NCI-H460 (cell line): ENCODE results near the gene CD248. TPM values are rescaled to one million over a fixed set of nuclear protein-coding genes. Genes with fewer than 3 reads are reported as not detected.
"Not testable (repeated sequence)": the region's sequence is repeated elsewhere in the genome, so short reads cannot be mapped to it uniquely, and the experiment has no call there.

Experiments
- DNase-seq: peaks from one replicate; pipeline ENCODE4 v3.0.0-alpha.2; 2016; ENCODE audit warnings: low read depth; ENCODE audit errors: extremely low read depth
- total RNA-seq: library from RNA; depleted of rRNA; stranded (reverse); fragments of >200 nt; shearing (Covaris generic); gene quantifications from 2 replicates; pipeline ENCODE4 v1.2.3, GENCODE V29; 2014

Gene CD248
- total RNA-seq, 1 experiment from 2014 or later = not detected

DNA sequence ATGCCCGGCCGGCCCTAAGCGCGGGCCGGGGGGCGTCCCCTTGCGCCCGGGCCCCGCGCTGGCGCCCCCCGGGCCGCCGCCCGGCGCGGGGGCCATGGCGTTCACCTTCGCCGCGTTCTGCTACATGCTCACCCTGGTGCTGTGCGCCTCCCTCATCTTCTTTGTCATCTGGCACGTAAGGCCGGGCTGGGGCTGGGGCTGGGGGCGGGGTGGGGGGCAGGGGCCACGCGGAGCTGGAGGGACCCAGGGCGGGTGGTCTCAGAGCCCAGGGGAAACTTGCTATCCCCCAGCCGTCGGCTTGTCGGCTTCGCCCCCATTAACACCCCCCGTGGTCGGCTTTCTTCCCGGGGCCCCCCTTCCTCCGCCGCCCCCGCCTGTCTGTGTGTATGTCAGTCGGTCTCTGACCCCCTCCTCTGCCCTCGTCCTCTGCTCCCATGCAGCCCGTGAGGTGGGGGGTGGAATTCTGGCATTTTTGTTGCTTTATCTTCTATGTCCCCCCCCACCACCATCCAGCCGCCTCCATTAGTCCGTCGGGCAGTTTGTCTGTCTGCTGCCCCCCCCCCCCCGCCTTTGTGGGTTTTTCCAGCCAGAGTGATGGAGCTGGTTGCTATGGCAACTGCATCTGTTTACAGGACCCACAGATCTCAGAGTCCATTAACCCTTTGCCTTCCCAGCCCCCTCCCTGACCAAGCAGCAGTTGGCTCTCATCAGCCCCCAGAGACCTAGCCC, 38.3 kb downstream of the CD248 start:
- no peak for DNase-seq

- DNase-seq = no peak
Measured at GRCh38 chr11:66277471-66278362, 39.1 kb downstream of the CD248 start, which contains the start of gene CNIH2. Gene CNIH2, plus strand, starts transcription at chr11:66278175. Its CDS starts 282 bp downstream, at chr11:66278457.

DNA sequence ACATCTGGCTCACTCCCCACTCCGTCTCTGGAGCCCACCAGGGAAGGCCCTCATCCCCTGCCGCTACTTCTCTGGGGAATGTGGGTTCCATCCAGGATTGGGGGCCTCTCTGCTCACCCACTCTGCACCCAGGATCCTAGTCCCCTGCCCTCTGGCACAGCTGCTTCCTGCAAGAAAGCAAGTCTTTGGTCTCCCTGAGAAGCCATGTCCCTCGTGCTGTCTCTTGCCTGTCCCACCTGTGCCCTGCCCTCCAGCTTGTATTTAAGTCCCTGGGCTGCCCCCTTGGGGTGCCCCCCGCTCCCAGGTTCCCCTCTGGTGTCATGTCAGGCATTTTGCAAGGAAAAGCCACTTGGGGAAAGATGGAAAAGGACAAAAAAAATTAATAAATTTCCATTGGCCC, 39.8 kb downstream of the CD248 start:
- DNase-seq = not testable (repeated sequence)

- DNase-seq = not testable (repeated sequence)
Measured at GRCh38 chr11:66276619-66277018, 40.2 kb downstream of the CD248 start.

GRCh38 chr11:66275984-66276612, 40.7 kb downstream of the CD248 start:
- no peak for DNase-seq

GRCh38 chr11:66275396-66275795, 41.4 kb downstream of the CD248 start:
- DNase-seq = no peak

- no peak for DNase-seq
Measured at GRCh38 chr11:66274219-66274618, 42.6 kb downstream of the CD248 start.

GRCh38 chr11:66272596-66272995, 44.2 kb downstream of the CD248 start:
- DNase-seq = no peak

GRCh38 chr11:66271816-66272215, 45.0 kb downstream of the CD248 start:
- DNase-seq = no peak

DNA sequence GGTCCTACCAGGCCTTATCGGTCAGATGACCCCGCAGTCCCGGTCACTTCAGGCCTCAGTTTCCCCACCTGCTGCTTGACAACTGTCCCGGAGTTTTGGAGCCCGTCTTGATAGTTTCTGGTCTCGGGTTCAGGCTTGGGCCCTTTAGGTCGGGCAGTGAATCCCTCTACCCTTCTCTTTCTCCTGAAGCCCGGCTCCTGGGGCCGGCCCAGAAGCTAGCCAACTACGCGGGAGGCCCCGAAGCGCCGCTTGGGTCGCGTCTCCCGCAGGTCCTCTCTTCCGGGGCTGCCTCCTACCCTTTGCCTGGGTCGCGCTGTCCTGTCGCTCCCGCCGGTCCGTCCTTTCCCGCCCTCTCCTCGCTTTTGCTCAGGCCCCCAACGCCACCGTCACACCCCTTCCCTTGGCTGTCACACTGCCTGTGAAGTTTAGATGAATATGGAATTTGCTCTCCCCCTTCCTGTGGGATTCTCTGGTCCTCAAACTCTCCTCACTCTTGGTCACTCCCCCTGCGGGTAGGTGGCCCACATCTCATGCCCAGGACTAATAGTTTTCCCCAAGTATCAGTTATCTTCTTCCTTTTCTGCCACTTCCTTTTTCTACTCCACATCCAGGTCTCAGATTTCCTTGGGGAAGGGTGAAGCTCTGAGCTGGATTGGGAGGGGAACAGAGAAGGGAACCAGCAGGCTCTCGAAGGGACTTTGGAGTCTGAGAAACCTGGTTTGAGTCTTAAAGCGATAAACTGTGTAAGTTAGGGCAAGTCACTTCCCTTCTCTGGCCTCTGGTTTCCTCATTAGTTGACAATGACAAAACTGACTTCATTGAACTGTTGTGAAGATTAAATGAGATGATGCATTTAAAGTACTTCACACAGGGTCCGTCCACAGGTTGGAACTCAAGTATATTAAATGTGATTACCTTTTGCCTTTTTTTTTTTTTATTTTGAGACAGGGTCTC, 47.6 kb downstream of the CD248 start:
- DNase-seq = no peak

- peak; percentile 98 for DNase-seq
Measured at GRCh38 chr11:66268244-66268951, 48.4 kb downstream of the CD248 start, which contains the start of gene RAB1B. Gene RAB1B, plus strand, starts transcription at chr11:66268639. Its CDS starts 41 bp downstream, at chr11:66268680.

DNA sequence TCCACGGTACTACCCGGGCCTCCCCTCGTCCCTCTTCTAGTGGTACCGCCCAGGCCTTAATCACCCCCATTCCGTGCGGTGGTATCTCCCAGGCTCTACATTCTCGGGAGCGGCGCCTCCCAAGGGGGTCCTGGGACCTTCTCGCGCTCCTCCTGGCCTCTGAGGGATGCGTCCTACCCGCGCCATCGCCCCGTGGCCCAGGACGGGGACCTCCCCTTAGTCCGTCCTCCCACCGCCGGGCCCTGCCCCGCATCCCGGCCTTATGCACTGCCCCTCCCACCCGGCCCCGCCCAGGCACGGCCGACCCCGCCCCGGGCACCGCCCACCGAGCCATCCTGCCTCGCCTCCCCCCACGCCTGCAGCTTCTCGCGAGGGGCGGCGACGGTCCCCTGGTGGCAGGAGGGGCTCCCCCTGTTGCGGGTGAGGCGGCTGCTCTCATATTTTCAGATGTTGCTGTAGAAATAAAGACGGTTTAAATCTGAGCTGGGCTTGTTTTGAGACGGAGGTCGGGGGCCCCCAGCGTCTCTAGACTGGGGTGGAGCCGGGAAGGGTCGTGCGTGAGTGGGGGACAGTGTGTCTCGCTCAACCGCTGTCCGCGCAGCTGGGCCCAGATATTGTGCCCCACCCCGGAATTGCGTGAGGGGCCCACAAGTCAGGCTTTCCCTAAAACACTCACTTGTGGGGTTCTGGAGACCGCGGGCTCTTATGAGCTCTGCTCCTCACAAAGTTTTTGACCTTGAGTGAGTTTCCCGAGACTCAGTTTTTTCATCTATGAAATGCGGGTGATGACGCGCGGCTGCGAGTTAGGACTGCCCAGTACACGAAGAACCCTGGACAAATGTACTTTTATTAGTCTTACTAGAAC, 49.2 kb downstream of the CD248 start:
- DNase-seq = peak; percentile 53

DNA sequence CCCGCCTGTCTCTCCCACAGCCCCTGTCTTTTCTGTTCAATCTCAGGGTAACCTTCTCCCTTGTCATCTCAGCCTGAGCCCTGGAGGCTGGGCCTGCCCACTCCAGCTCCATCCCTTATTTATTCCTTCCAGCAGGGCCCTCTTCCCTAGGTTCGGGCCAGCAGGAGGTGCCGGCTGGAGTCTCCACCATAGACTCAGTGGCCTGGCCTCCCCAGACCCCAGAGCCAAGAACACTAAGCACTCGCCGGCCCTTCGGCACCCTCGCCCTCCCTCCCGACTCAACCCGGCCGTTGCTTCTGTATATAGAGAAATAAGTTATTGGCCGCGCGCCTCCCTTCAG, 49.8 kb downstream of the CD248 start:
- no peak for DNase-seq

DNA sequence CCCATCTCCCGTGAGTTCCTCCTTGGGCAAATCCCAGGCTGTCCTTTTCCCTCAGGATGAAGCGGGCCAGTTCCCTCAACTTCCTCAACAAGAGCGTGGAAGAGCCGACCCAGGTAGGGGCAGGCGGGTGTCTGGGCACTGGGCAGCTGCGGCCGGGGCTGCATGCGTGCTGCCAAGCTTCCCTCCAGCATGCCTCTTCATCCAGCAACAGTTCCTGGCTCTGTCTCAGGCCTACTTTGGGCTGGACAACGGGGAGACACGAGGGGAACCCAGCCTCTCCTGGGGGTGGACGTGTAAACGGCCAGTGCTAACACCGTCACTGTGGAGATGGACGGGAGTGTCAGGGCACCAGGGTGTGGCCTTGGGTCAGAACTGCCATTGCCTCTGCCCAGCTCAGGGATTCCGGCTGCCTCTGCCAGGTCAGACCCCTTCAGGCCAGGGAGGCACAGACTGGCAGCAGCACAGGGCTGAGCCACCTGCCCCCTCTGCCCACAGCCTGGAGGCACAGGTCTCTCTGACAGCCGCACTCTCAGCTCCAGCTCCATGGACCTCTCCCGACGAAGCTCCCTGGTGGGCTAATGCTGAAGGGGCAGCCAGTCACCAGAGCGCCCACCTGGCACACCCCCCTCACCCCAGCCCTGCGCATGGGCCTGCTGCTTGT, 50.3 kb downstream of the CD248 start:
- no peak for DNase-seq

- DNase-seq = no peak
Measured at GRCh38 chr11:66265531-66266377, 51.1 kb downstream of the CD248 start.

GRCh38 chr11:66264914-66265313, 51.9 kb downstream of the CD248 start:
- DNase-seq = no peak
